Endodermal cell (in vitro differentiated cells): Measurements from ENCODE around the gene DNAJB12. TPM values are rescaled to one million over a fixed set of nuclear protein-coding genes. Genes with fewer than 3 reads are reported as not detected.
A peak's percentile ranks its signal among the peaks of the same experiment; 100 is the strongest.

Experiments
- DNase-seq: peaks from one replicate; pipeline ENCODE4 v3.0.0-alpha.2; 2017
- H3K27ac ChIP-seq: 2 replicates; pipeline ENCODE4 v1.5.1; 2013; ENCODE audit warnings: mild to moderate bottlenecking, low read depth, low read length, moderate library complexity
- H3K27me3 ChIP-seq: 2 replicates; pipeline ENCODE4 v1.6.1; 2013; ENCODE audit warnings: mild to moderate bottlenecking, low read length, moderate library complexity; ENCODE audit not compliant: insufficient read depth, control insufficient read depth, poor library complexity, severe bottlenecking
- H3K36me3 ChIP-seq: 2 replicates; pipeline ENCODE4 v1.7.0; 2013; ENCODE audit warnings: mild to moderate bottlenecking, low read length, moderate library complexity; ENCODE audit not compliant: control insufficient read depth, insufficient read depth
- H3K4me1 ChIP-seq: one replicate; pipeline ENCODE4 v1.7.0; 2013; ENCODE audit warnings: low read length; ENCODE audit not compliant: control insufficient read depth, insufficient read depth
- H3K4me3 ChIP-seq: 2 replicates; pipeline ENCODE4 v1.5.1; 2013; ENCODE audit warnings: mild to moderate bottlenecking, low read length, moderate library complexity
- H3K9ac ChIP-seq: 2 replicates; pipeline ENCODE4 v1.6.1; 2013; ENCODE audit warnings: mild to moderate bottlenecking, low read length, moderate library complexity; ENCODE audit not compliant: poor library complexity, severe bottlenecking; ENCODE audit errors: extremely low read depth
- H3K9me3 ChIP-seq: 2 replicates; pipeline ENCODE4 v1.6.1; 2013; ENCODE audit warnings: mild to moderate bottlenecking, low read length, moderate library complexity; ENCODE audit not compliant: control insufficient read depth
- H3K27ac Mint-ChIP-seq: 2 replicates; pipeline ENCODE4 v1.8.0; 2020; ENCODE audit warnings: mixed read lengths
- H3K27me3 Mint-ChIP-seq: 2 replicates; pipeline ENCODE4 v1.8.0; 2021; ENCODE audit warnings: mild to moderate bottlenecking, mixed read lengths; ENCODE audit not compliant: insufficient read depth
- H3K36me3 Mint-ChIP-seq: 2 replicates; pipeline ENCODE4 v1.8.0; 2020; ENCODE audit warnings: low read depth, mixed read lengths
- H3K4me1 Mint-ChIP-seq: 2 replicates; pipeline ENCODE4 v1.8.0; 2020; ENCODE audit warnings: mixed read lengths
- H3K4me3 Mint-ChIP-seq: 2 replicates; pipeline ENCODE4 v1.8.0; 2020; ENCODE audit warnings: mild to moderate bottlenecking, moderate library complexity, mixed read lengths
- H3K9me3 Mint-ChIP-seq: 2 replicates; pipeline ENCODE4 v1.8.0; 2020; ENCODE audit warnings: mild to moderate bottlenecking, mixed read lengths
- WGBS, 2 experiments: methylation state at CpG; one replicate each; pipeline versions ENCODE4 v1.1.5 to v1.1.7; 2013; ENCODE audit warnings: missing lambda C conversion rate in 2 of 2, mixed read lengths in 1 of 2; ENCODE audit not compliant: insufficient coverage in 1 of 2, insufficient read length in 1 of 2; 5-methylcytosine and 5-hydroxymethylcytosine counted together
- total RNA-seq, 2 donors: library from RNA; stranded (reverse); fragmentation: NEBNext Ultra II Directional in 1 of 2; extraction: Animal tissue kit (Norgen Biotek cat#: 25700) in 1 of 2; gene quantifications; 2 replicates in 1 of 2; 3 replicates in 1 of 2; pipeline ENCODE4 v1.2.1, GENCODE V29; 2021
- TF ChIP-seq, protein P1 (sequence below): fragments of 200-600 bp; sonication (generic); conservative IDR thresholded peaks from 2 replicates; pipeline ENCODE4 v1.5.0; 2021; ENCODE audit warnings: antibody characterized with exemption, mild to moderate bottlenecking

The DNAJB12 gene
- total RNA-seq, 2 donors from 2014 or later: 22.6 to 27.5 TPM

DNA sequence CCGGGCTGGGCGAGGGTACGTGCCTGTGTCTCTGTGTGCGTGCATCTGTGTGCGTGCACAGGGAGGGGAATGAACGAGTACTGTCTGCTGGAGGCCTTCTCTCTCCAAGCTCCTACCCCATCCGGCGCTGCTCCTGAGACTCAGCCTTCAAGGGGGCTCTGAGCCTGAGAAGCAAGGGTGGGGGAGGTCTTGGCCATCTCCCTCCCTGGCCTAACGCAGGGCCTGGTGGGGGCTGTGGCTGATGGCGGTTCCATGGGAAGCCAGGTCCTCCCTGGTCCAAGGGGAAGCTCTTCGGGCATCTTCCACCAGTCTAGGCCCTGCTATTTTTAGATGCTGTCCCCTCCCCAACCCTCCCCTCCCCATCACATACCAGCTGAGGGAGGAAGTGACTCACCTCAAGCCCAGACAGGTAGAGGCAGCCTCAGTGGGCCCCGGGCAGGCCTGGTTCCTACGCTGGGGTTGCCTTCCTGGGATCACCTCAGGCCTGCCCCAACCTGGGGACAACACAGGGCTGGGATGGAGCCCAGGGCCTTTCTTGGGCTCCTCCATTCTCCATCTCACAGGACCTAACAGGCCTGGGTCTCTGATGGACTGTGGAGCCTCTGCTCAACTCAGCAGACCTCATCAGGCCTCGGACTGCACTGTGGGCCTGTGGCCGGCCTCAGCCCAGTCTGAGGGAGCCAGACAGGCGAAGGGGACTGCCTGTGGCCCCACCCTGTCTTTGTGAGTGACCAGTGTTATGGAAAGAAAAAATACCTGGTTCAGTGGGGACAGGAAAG, 32.2 kb downstream of the DNAJB12 start:
- no peaks in the 10 kb centered on the region for H3K36me3 Mint-ChIP-seq
- H3K4me1 Mint-ChIP-seq: peaks cover 23% of the 10 kb centered on the region
- no peak overlapping the region for H3K27ac ChIP-seq
- no peak for DNase-seq
- no peaks in the 10 kb centered on the region for H3K36me3 ChIP-seq
- no peaks in the 10 kb centered on the region for H3K27me3 ChIP-seq
- H3K4me3 Mint-ChIP-seq: no peak overlapping the region
- no peak overlapping the region for H3K27ac Mint-ChIP-seq
- H3K9ac ChIP-seq: no peak overlapping the region
- H3K4me1 ChIP-seq: peaks cover 14% of the 10 kb centered on the region
- WGBS, 2 experiments: 93 to 94% methylated on average over 6 to 16 of the region's 16 CpGs
- H3K9me3 ChIP-seq: no peaks in the 10 kb centered on the region
- peaks cover 6% of the 10 kb centered on the region for H3K27me3 Mint-ChIP-seq
- TF ChIP-seq, protein P1, sequence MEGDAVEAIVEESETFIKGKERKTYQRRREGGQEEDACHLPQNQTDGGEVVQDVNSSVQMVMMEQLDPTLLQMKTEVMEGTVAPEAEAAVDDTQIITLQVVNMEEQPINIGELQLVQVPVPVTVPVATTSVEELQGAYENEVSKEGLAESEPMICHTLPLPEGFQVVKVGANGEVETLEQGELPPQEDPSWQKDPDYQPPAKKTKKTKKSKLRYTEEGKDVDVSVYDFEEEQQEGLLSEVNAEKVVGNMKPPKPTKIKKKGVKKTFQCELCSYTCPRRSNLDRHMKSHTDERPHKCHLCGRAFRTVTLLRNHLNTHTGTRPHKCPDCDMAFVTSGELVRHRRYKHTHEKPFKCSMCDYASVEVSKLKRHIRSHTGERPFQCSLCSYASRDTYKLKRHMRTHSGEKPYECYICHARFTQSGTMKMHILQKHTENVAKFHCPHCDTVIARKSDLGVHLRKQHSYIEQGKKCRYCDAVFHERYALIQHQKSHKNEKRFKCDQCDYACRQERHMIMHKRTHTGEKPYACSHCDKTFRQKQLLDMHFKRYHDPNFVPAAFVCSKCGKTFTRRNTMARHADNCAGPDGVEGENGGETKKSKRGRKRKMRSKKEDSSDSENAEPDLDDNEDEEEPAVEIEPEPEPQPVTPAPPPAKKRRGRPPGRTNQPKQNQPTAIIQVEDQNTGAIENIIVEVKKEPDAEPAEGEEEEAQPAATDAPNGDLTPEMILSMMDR: no peak
- no peak overlapping the region for H3K4me3 ChIP-seq
- H3K9me3 Mint-ChIP-seq: no peaks in the 10 kb centered on the region

DNA sequence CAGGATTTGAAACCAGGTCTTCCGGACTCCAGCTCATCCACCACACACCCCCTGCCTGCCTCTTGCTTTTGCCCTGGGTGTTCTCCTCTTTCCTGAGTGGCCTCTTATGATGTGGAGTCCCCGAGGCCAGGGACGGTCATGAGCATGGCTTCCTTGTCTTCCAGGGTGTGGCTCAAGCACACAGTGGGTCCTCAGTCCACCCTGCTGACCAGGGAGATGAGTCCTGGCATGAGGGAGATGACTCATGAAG, 32.8 kb downstream of the DNAJB12 start:
- H3K9me3 Mint-ChIP-seq: no peaks in the 10 kb centered on the region
- no peak overlapping the region for H3K9ac ChIP-seq
- H3K36me3 Mint-ChIP-seq: no peaks in the 10 kb centered on the region
- H3K27ac Mint-ChIP-seq: no peak overlapping the region
- DNase-seq: no peak
- H3K27ac ChIP-seq: no peak overlapping the region
- no peak overlapping the region for H3K4me3 ChIP-seq
- TF ChIP-seq, protein P1: no peak
- H3K4me3 Mint-ChIP-seq: no peak overlapping the region
- peaks cover 23% of the 10 kb centered on the region for H3K4me1 Mint-ChIP-seq
- no peaks in the 10 kb centered on the region for H3K36me3 ChIP-seq
- H3K27me3 Mint-ChIP-seq: peaks cover 6% of the 10 kb centered on the region
- H3K4me1 ChIP-seq: peaks cover 14% of the 10 kb centered on the region
- no peaks in the 10 kb centered on the region for H3K27me3 ChIP-seq
- 91 to 100% methylated on average over 2 to 3 of the region's 3 CpGs for WGBS, 2 experiments
- H3K9me3 ChIP-seq: no peaks in the 10 kb centered on the region

DNA sequence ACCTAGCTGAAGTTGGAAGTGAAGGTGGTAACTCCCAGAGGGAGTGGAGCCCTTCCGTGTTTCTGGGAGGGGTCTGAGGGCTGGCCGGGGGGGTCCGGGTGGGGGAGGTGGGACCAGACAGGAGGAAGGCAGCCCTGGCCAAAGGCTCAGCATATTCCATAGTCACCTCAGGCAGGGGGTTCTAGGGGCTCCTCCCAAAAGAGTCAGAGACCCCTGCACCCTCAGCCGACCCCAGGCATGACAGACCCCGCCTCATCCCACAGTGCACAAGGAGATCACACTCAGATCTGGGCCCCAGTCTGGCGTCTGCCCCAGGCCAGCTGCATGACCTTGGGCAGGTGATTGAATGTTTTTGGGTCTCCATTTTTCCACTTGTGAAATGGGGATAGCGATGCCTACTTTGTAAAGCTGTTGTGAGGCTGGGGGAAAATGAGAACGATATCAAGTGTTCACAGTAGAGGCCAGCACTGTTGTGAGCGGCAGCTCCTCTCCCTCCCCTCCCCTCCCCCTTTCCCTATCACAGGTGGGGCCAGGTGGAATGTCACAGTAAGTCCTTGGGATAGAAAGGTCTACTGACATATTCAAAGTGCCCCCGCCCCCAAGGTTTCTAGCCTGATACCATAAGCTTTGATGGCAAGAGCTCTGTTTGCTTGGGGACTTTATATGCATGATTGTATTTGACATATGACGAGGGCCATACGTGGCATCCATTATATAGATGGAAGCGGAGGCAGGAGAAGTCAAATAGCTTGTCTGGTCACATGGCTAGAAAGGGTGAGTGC, 33.3 kb downstream of the DNAJB12 start:
- Mint-ChIP-seq H3K9me3 (no peaks in the 10 kb centered on the region), H3K4me3 (no peak overlapping the region), H3K27me3 (peaks cover 6% of the 10 kb centered on the region), H3K4me1 (peaks cover 23% of the 10 kb centered on the region), H3K36me3 (no peaks in the 10 kb centered on the region), H3K27ac (peak overlapping the region; percentile 97)
- Histone ChIP-seq H3K36me3 (no peaks in the 10 kb centered on the region), H3K4me1 (peaks cover 14% of the 10 kb centered on the region), H3K4me3 (no peak overlapping the region), H3K9me3 (no peaks in the 10 kb centered on the region), H3K9ac (peak overlapping the region; percentile 33), H3K27me3 (no peaks in the 10 kb centered on the region), H3K27ac (peak overlapping the region; percentile 79)
- DNase-seq: peak; percentile 61
- 43 to 72% methylated on average over 5 to 13 of the region's 13 CpGs for WGBS, 2 experiments
- TF ChIP-seq, protein P1: no peak
